Skin of body (tissue), 2 donors: ENCODE measurements around the gene SUPT6H. TPM values are rescaled to one million over a fixed set of nuclear protein-coding genes. Genes with fewer than 3 reads are reported as not detected.

ENCODE experiments used
- DNase-seq: peaks from one replicate; lab custom pipeline; 2025; lab: John Stamatoyannopoulos, UW
- total RNA-seq: library from RNA; depleted of rRNA; stranded (reverse); fragments of >200 nt; gene quantifications from one replicate; pipeline ENCODE4 v1.2.3, GENCODE V29; 2014

Gene SUPT6H
- total RNA-seq, 1 donor from 2014 or later = 56.5 TPM

DNA sequence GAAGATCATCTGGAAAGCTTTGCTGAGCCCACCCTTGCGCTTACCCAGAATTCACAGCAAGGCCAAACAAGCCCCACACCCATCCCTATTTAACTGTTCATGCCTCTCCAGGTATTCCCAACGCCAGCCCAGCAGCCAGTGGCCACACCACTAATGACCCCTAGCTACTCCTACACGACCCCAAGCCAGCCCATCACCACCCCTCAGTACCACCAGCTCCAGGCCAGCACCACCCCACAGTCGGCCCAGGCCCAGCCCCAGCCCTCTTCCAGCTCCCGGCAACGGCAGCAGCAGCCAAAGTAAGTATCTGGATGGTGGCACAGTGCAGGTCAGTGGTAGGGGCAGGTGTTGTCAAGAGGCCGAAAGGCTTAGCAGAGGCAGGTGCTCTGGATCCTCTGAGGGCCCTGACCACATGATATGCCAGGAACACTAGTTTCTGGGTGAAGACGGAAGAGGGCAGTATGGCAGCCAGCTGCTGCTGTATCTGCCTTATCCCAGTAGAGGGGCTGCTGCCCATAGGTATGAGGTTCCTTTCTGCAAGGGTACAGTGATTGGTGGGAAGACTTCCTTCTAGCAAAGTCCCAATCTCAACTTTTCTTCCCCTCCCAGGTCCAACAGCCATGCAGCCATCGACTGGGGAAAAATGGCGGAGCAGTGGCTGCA is 39.0 kb downstream of the SUPT6H start:
- no peak for DNase-seq

DNA sequence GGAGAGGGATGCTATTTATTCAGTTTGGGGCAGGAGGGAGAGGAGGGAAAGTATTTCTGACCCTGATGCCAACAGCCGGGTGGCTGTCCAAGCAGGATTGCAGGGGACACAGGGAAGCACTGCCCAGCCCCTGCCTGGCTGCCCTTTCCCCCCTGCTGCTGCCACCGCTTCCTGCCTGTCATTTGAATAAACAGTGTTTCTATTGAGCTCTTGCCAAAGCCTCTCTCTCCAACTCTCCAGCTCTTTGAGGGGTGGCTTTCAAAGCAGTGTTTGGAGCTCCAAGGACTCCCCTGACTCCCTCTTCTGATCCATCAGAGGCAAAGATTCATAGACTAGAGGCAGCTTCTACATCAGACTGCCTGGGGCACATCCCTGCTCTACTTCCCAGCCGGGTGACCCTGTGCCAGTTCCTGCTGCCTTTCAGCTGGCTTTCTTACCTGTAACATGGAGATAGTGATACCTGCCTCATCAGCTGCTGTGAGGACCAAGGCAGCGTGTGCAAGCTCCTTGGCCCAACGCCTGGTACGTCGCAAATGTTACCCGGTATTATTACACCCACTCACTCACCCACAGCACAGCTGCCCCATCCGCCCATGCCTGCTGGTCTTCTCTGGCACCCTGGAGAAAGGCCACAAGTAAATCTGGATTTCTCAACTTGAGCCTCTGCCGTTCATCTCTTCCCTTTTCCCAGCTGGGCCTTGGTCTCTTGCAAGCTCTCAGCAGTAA is 40.2 kb downstream of the SUPT6H start:
- no peak for DNase-seq

DNA sequence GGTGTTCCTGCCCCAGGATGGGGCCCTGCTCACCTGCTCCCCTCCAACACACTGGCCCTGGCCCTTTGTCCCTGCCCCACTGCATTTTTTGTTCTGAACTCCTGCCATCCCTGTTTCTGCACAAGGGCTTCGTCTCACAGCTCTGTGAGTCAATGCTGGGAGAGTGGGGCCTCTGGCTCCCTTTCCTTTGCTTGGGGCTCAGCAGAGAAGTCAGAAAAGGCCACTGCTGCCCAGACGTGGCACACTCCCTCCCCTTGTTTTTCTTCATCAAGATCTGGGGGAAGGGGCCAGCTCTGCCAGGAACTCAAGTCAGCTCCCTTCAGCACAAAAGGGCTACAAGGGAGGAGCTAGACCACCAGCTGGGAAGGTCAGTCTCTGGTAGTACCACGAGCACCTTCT is 40.7 kb downstream of the SUPT6H start:
- no peak for DNase-seq

DNA sequence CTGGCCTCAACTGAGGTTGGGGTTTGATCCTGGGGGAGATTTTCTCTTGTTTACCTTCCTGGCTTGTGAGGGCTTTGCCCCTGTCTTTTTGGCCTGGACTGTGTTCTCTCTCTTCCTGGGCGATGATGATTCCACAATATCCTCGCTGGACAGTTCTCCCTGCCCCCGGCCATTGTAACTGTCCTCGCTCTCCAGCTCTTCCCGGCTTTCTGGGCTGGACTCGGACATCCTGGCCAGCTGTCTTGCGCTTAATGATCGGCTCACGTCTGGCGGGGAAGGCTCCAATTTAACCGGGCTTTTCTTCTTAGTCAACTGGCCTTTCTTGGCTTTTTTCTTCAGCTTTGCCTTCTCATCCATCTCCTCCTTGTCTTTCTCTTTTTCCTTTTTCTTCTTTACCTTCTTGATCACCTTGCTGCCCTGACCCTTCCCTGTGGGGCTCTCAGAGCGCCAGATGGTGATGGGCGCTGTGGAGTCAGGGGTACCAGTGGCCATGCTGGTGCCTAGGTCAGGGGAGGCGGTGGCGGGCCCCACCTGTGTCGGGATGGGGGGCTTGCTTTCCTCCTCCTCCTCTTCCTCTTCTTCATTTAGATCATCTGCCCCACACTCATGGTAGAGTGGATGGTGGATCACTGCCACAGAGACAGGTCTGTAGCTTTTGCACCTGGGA is 41.7 kb downstream of the SUPT6H start:
- DNase-seq = no peak

DNA sequence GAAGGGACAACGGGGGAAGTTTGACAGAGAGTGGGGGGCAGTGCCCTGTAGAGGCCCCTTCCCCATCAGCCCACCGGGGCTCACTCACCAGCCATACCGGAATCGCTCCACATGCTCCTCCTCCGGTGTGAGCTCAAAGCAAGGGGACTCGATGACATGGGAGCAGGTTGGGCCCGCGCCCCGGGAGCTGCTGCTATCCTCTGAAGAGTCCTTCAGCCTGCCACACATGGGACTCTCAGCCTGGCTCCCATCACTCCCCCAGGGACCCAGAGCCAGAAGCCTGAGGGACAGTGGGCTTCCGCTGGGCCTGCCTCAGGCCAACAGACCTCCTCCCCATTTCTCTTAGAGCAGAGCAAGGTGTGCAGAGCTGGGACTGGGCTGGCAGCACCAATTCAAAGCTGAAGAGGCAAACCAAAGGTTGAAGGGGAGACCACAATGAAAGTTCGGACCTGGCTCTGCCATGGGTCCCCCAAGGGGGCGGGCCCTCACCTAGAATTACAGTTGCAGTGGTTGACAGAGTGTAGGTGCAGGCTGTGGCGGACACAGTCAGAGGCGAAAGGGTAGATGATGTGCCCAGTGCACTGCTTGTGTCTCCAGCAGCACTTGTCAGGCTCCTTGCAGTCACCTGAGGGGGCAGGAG is 42.3 kb downstream of the SUPT6H start:
- DNase-seq = no peak

DNA sequence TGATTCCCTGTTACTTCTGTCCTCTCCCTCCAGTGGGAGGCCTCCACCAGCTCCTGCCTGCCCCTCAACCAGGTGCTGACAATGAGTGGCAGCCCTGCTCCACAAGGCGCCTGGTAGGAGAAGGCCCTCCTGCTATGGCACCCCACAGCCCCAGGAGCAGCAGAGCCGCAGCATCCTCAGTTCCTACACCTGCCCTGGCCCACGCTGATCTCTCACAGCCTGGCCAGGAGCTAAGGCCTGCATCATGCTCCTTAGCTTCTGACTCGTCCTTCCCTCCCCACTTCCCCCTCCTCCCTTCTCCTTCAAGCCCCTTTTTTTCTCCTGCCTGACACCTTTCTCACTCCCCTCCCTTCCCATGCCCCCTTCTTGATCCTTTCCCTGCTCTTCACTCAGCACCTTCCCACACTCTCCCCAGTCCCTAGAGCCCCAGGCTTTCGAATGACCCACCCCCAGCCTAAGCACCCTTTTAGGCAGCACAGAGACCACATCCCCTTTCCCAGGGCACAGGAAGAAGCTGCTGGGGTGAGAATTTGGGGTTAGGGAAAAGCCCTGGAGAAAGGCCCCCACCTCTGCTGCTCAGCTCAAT is 43.2 kb downstream of the SUPT6H start:
- DNase-seq = no peak

DNA sequence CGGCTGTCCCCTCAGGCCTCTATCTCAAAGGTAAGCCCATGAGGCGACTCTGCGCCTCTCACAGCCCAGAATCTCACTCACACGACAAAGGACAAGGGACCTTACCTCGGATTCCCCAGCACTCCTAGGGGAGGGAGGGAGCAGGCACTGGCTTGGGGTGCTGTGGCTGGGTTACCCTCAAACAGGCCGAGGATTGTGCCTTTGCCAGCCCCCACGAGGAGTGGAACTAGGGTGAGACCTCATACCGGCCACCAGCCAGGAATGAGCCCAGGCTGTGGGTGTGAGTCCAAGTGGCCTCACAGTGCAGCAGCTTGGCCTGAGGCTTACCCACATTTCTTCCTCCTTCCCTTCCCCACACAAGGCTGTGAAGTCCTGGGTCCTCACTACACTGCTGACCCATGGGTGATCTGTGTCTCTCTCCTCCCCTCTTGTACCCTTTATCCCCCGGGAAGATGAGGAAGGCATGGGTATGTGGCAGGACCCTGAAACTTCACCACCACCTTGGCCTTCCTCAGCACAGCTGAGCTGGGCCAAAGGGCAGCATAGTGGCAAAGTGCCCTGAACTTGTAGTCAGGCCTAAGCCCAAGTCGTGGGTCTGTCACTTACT is 43.8 kb downstream of the SUPT6H start:
- no peak for DNase-seq

DNA sequence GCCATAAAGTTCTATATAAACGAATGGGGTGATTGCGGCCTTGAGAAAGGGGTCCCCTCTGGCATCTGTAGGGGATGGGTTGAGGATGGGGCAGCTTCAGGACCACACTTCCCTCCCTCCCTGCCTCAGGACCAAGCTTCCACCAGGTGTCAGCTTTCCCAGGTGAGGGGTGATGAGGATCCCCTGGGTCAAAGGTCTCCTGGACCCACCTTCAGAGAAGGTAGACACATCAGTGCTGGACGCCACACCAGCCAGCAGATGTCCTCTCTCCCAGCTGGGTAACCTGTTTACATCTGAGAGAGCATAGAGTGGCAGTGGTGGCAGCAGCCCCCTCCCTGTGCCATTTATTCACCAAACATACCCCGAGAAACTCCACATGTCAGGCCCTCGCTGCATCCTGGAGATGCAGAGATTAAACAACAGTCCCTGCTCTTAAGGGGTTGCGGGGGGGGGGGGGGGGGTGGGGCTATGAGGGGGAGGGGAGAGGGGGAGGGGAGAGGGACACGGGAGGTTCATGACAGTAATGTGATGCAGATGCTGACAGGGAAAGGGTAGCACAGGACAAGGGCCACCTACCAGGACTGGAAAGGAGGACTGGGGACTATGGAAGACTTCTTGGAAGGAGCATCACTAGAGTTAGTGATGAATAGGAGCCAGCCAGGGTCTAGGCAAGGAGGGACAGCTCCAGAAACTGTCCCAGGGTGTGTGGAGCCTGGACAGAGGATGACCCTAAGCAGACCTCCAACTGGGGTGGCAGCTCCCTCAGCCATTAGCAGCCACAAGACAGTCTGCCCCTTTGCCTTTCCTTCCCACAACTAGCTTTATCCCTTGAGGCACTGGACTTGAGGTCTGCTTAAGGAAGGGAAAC is 44.7 kb downstream of the SUPT6H start:
- no peak for DNase-seq

DNA sequence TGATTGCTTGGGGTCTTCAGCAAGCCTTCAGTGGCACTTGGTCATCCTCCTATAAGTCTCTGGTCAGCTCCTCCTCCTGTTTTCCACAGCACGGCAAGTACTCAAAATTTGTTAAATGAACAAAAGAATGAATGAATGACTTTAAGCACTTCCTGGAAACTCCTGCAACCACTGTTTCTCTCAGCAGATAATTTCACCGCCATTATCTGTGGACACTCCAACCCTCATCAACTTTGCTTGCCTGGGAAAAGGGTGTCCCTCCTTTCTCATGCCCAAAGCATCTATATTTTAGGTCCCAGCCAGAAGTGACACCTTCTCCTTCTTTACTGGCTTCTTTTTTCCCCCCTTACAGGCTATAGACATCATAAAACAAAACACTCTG is 45.3 kb downstream of the SUPT6H start:
- no peak for DNase-seq

DNA sequence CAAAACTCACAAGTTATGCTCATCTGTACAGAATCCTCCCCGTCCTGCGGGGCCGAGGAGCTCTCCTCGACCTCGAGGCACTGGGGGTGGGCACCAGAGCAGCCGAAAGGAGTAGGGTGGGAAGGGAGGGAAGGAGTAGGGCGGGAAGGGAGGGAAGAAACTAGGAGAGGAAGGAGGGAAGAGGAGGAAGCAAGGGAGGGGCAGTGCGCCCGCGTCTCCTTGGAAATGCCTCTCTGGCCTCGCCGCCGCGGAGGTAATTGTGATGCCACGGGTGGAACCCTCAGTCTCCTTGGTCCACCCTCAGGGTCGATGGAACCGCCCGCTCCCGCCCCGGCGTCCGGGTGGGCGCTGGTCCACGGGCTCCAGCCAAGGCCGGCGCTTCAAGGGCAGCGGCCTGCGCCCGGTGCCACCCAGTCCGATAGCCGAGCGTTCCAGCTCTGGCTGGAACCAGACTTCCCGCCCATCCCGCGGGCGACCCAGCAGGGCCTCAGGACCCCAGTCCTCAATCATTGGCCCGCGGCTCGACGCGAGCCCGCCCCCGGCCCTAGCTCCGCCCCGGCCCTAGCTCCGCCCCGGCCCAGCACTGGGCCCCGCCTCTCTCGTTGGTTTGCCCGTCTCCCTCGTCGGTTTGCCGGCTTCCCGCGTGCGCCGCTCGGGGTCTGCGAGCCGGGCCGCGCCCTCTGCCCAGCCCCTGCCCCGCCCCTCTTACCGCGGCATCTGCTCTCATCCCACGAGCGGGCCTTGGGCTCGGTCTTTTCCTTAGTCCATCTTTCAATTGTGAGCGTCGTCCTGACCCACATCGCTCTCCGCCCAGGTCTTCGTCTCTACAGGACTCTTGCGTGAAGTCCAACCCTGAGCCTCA is 49.1 kb downstream of the SUPT6H start:
- peak; percentile 93 for DNase-seq

DNA sequence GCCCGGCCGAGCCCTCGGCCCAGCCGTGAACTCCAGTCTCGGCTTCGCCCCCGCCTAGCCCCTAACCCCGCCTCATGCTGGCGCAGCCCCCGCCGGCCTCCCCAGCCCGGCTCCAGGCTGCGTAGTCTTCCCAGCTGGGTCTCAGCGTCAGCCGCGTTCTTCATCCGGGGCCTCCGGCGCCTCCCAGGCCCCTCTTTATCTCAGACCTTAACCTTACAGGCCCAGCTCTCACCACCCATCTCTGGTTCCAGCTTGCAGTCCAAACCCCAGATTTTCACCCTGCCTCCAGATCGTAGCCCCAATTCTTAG is 49.7 kb downstream of the SUPT6H start, which contains the start of gene PROCA1:
Gene PROCA1, minus strand, starts transcription at position 166 of the 309 bp plus-strand sequence. CDS start 228 bp downstream, outside the sequence.
- peak; percentile 87 for DNase-seq

DNA sequence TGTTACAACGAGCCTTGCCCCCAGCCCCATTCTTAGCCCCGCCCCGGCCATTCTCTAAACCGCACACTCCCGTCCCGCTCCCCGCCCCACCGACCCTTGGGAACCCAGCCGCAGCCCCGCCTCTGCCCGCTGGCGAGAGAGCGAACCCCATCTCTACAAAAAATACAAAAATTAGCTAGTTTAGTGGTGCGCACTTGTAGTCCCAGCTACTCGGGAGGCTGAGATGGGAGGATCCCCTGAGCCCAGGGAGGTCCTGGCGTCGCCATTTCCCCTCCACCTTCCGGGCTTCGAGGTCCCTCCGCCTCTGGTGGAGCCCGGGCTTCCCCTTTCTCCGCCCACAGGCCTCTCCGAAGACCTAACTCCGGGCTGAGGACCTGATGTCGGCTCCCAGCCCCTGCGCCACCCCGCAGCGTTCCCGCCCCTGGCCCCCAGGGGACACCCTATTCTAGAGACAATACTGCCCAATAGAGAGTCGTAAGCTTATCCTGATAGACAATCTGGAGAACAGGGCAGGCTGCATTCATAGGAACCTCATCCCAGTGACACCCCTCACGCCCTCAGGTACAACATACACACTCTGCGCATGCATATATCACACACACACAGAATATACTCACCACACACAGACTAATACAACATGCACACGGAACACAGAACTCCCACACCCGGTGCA is 50.2 kb downstream of the SUPT6H start:
- peak; percentile 43 for DNase-seq

DNA sequence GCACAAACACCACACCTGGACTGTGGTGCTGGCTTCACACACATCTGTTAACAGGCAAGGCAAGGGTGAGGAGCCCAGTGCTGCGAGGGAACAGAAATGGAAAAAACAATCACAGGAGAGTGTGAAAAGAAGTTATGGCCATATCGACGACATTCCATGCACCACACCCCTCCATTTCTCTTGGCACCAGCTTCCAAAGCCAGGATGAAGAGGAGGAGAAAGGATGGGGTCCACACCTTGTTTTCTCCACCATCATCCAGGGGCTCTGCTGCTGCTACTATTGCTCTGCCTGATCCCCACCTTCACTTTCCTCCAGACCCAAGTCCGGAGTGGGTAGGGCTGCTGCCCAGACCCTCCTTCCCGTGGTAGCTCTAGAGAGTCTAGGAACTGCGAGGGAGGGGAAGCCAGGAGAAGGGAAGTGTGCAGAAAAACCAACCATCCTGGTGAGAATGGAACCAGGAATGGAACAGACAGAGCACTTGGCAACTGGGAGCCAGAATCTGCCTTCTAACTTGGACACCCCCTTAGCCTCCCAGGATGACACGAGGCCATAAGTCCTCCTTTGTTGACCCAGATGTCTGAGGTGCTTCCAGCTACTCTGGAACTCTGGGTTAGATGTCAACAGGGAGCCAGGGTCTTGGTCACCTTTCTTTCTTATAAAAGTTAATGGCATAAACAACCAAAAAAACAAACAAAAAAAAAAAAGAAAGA is 50.9 kb downstream of the SUPT6H start:
- no peak for DNase-seq

DNA sequence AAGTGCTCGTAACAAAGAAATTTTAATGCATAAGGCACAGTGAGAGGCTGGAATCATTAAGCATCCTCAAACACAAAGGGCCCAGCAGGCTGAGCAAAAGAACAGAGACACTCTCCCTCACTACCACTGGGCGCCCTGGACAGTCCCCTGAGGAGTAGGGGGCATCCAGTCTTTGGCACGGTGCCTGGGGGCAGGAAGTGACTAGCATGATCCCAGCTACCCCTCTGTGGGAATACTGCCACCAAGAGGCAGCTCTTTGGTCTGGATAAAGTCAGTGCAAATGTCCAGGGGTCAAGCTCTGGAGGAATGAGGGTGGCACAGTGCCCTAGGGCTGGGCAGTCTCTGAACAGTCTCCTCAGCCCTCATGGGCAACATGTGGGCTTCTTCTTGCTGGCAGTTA is 52.3 kb downstream of the SUPT6H start:
- no peak for DNase-seq

DNA sequence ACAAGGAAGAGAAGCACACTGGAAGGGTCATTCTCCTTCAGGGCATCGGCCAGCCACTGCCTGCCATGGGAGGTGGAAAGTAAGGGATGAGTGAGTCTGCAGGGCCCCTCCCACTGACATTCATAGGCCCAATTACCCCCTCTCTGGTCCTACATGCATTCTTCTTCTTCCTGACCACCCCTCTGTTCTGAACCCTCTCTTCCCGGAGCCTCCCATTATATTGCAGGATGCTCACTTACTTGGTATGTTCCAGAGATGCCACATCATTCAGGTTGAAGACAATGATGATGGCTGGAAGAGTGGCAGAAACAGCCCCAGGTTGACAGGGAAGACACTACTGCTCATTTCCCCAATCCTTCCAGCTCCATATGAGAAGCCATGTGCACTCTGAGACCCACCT is 53.2 kb downstream of the SUPT6H start:
- DNase-seq = no peak

DNA sequence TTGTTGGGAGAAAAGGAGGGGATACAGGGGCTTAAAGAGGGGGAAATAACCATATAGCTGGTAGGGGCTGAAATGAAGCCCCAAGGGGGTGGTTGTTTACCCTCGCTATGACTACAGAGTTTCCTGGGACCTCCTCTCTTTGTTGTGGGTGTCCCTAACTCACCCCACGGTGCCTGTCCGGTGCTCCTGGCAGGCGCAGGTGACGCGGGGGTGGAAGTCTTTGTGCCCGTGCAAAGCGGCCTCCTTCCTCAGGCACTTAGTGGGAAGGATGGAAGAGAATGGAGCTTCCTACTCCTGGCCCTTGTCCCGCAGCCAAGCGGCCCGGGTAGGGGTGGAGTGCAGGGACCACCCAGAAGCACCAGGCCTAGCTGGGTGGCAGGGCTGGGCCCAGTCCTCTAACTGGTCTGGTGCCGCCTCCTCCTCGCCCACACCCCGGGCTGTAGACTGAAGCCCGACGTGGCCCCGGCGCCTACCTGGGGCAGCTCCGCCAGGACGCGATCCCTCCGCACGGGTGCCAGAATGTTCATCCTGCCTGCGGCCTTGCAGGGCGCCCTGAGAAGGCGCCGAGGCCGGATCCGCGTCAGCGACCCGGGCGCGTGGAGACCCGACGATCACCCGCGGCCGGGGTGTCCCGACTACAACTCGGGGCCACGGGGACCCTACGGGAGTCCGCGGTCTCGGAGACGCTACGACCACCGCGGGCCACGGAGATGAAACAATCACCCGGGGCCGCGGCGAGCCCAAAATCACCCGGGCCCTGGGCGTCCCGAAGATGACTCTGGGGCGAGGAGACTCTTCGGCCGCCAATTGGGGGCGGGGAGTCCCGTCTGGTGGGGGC is 55.0 kb downstream of the SUPT6H start:
- peak; percentile 37 for DNase-seq

DNA sequence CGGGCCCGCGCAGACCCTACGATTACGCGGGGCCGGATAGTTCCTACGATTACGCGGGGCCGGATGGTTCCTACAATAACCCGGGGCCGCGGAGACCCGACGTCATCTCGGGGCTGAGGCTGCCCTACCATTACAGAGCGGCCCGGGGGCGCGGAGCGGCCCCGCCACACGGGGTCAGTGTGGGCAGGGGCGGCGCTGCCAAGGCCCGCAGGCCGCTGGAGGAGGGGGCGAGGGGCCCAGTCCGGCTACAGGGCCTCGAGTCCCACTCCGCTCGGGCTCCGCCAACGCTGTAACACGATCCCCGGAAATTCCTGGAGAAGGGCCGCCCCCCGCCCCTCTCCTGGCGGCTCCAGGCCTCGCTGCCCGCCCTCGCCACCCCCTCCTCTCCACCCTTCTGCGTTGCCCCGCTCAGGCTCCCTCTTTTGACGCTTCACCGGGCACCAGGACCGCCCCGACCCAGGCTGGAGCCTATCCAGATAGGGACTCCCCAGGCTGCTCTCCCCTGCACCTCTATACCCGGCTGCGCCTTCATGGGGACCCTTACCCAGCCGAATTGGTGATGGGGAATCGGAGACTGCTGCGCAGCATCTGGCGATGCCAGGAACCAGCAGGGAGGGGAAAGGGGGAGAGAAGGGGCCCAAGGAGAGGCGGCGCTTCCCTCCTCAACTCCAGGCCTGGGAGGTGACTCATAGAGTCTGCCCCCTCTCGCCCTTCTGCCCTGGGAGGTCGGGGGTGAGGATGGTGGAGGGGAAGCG is 55.8 kb downstream of the SUPT6H start, which contains the start of gene RAB34:
Gene RAB34, minus strand, starts transcription at position 291 of the 755 bp plus-strand sequence. CDS start 602 bp downstream, outside the sequence.
- DNase-seq = peak; percentile 91
